Measurements from ENCODE around the gene POLN.

The POLN gene

GRCh38 chr4:2104556-2105345 lies 137.2 kb downstream of the POLN start:
- no peak for DNase-seq (ENCODE audit: low read depth)

GRCh38 chr4:2103843-2104547 lies 137.9 kb downstream of the POLN start:
- no peak for DNase-seq (ENCODE audit: low read depth)

DNA sequence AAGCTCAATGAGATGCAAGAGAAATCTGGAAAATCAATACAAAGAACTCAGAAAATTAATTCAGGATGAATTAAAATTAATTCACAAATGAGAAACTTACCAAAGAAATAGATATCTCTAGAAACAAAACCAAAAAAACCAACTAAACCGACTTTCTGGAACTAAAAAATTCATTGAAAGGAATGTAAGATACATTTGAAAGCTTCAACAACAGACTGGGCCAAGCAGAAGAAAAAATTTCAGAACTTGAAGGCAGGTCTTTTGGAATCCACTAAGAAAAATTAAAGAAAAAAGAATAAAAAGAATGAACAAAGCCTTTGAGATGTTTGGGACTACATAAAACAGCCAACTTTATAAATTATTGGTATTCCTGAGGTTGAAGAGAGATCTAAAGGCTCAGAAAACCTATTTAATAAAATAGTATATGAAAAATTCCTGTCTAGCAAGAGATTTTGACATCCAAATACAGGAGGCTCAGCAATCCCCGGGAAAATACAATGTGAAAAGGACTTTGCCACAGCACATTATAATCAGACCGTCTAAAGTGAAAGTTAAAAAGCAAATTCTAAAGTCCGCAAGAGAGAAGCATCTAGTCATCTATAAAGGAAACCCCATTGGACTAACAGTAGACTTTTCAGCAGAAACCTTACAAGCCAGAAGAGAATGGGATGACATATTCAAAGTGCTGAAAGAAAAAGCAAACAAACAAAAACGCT lies 138.6 kb downstream of the POLN start:
- DNase-seq (ENCODE audit: low read depth) = no peak

- no peak for DNase-seq (ENCODE audit: low read depth)
These were observed 139.7 kb downstream of the POLN start for GRCh38 chr4:2102045-2102883.

DNA sequence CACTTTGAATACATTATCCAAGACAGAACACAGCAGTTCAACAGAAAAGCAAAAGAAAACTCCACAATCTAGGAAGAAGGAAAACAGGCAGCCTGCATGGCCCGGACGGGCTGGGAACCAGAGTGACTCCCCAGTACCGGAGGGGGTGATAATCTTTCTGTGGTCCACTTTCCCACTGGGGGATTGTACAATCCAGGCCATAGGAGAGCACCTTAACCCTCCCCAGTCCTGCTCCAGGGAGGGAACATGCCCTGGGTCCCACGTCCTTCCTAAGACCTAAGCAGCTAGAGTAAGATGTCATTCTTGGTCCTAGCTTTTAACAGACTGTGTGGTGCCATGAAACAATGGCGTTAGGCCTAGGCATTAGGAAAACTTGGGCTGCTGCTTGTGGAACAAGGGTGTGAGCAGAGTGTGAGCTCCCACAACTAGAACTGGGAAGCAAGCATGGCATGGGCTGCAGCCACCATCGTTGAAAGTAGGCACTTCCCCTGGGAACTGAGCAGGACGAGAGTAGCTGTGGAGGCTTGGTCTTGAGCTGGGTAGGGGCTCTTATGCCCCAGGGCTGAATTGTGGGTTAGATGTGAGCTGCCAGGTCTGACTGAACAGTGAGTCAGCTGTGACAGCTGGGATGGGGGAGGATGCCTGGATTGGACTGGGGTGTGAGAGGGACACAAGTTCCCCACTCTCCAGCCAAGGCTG lies 140.4 kb downstream of the POLN start:
- DNase-seq (ENCODE audit: low read depth) = no peak

GRCh38 chr4:2096073-2096609 lies 145.8 kb downstream of the POLN start:
- DNase-seq (ENCODE audit: low read depth) = no peak

DNA sequence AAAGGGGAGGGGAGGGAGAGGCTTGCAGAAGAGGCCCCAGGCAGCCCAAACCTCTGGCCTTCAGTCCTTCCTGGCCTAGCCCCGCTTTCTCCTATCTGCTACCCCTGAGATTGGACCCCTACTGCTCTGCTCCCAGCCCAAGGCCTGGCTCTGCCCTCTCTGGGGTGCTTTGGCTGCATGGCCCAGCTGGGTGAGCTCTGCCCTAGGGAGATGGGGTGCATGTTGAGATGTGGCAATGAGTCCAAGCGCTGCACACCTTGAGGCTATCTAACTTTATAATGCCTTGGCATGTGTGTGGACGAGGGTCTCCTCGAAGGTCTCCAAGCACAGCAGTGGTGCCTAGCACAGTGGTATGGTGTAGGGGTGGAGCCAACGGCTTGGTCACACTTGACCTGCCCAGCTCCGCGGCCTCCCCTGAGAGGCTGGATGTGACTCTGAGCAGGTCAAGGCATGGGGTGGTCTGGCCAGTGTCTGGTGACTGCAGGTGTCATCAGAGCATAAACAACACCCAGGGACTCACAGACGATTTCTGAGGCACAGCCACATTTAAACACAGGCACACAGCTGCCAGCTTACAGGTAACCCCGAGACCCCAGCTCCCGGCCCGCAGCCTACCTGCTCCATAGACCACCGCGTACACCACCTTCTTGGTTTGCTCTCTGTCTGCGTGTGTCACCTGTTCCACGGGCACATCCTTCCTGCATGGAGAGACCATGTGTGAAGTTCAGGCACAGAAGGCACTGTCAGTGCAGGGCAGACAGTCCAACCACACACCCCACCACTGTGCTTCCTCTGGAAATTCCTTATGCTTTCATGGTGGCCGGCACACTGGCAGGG lies 146.5 kb downstream of the POLN start:
- no peak for DNase-seq (ENCODE audit: low read depth)

DNA sequence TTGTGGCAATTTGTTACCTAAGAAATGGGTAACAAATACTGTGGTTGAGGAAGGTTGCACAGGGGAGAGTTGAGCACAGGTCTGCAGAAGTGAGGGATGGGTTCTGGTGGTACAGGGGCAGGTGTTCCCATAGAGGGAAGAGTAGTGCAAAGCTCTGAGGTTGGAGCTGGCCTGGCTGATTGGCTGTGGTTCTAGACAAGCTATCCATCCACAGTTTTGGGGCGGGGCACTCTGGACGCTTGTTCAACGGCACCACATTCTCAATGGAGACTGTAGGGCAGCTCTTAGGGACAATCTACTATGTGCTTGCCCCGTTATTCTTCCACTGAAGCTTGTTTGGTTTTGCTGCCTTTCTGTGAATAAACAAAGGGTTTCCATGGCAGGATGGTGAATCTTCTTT lies 147.4 kb downstream of the POLN start:
- no peak for DNase-seq (ENCODE audit: low read depth)

DNA sequence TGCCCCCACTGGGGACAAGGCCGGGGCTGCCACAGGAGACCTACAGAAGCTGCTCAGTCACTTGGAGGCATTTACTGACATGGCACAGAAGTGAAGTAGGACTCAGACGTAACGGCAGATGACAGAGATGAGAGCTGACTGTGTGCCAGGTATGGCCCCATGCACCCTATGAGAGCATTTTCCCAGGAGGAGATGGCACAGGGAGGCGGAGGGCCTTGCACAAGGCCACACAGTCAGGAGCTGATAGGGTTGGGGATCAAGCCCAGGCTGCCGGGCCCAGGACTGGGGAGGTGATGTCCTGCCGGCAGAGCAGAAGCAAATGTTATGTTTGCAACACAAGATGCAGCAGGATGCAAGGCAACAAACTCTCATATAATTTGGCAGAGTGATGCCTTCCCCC lies 148.7 kb downstream of the POLN start:
- no peak for DNase-seq (ENCODE audit: low read depth)

- no peak for DNase-seq (ENCODE audit: low read depth)
These were observed 149.3 kb downstream of the POLN start for GRCh38 chr4:2092669-2093053.

DNA sequence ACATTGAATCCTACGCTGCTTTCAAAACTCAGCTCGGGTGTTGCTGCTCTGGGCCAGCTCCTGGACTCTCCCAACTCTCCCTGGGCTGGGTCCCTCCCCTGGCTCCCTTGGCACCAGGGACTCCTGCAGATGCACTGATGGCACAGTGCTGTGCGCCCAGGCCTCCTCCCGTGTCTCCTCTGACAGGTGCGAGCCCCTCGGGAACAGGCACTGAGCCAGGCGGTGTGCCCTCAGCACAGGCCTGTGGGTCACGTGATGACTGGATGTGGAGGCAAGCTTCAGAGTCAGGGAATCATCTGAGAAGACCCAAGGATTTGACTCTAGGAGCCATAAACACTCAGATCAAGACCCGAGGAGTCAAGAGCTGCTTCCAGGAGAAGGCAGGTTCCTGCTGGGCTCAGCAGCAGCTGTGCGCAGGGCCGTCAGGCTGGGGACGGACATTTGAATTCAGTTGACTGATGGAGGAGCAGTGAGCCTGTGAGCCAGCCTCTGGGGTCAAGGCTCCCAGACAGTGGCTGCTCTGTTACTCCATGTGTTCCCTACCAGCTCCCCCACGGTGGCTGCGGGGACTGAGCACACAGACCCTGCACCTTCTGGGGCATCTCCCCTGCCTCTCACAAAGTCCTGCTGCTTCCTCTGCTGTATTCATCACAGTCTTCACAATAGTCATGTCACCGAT lies 149.8 kb downstream of the POLN start:
- no peak for DNase-seq (ENCODE audit: low read depth)

DNA sequence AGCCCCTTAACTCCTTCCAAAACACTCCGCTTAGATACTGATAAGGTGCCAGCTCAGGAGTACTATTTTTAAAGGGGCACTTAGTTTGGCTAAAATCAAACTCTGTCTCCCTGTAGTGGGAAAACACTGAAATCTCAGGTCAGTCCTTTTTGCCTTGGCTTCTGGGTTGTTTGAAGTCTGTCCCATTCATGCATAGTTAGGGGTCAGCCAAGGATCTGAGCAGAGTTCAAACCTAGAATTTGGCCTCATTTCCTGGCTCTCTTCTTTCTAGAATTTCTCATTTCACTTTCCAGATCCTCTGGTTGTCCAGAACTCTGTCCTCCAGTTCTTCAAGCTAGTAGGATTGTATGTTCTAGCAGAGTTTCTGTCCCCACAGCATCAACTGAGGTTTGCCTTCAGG lies 151.3 kb downstream of the POLN start:
- no peak for DNase-seq (ENCODE audit: low read depth)

GRCh38 chr4:2089222-2089621 lies 152.7 kb downstream of the POLN start:
- no peak for DNase-seq (ENCODE audit: low read depth)

- DNase-seq (ENCODE audit: low read depth) = no peak
These were observed 154.8 kb downstream of the POLN start for GRCh38 chr4:2087170-2087569.

DNA sequence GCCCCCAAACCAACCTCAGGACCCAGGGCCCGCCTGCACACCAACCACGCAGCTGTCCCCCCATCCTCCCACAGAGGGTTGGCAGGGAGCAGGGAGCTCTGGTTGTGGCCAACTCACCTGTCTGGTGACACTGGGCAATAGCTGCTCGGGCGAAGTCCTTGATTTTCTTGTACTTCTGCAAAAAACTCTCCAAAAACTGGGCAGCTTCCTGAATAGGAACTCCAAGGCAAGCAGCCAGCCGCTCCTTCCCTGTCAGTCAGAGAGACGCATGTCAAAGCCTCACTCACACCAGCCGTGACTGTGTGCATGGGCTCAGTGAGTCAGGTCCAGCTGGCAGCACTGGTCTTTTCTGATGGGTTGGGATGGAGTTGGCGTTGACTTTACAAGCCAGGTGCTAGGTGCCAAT lies 156.4 kb downstream of the POLN start:
- no peak for DNase-seq (ENCODE audit: low read depth)

DNA sequence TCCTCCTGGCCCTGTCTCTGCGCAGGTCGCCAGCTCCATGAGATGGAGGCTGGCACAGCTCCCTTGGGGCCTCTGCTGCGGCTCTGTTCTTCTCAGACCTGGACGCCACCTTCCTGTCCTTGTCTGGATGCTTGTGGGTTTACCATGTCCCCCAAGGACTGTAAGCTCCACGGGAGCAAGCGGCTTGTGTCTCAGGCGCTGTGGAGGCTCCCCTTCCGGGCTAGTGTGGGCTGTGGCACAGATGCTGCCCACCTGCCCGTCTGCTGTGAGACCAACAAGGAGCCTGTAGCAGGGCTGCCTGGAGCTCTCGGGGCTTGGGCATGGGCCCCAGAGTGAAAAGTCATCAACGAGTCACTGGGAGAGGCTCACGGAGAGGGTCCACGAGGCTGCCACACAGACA lies 157.6 kb downstream of the POLN start:
- DNase-seq (ENCODE audit: low read depth) = no peak

DNA sequence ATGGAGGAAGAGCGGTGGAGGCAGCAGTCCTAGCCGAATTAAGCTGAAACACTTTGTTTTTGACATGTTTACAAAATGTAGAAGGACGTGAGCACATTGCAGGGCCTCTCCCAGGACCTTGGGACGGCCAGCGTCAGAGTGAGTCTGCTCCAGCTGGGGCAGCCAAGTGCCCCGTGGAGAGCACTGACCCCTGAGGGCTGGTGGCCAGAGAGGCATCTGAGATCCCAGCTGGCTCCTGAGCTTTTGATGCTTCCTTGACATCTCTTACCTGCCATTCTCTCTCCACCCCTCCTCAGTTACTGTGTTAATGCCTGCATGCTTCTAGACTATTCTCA lies 158.1 kb downstream of the POLN start:
- no peak for DNase-seq (ENCODE audit: low read depth)

DNA sequence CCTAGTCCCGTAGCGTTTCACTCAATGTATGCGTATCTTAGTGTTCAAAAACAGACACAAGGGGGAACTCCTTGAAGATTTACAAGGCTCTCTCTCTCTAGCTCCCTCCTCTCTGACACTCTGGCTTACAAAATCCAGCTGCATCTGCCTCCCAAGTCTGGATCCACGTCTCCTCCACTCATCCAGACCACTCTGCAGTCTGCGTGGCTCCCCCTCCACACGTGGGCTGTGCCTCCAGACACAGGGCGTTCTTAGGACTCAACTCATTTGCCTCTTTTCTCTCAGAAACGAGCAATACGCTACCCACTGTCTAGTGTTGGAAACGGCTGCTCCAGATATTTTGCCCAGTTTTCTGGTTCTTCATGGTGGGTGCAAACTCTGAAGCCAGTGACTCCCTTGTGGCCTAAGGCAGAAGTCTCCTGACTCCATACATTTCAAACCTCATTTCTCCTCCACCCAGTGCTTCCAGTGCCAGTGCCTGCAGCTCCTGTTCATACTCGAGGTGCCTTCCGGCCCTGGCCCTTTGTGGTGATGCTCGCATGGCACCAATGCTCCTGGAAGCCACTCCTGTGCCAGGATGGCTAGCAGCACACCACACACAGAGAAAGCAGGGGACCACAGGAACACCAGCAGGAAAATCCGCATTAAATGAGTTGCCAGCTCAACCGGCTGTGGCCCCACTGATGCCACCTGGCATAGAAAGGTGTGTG lies 158.7 kb downstream of the POLN start:
- DNase-seq (ENCODE audit: low read depth) = no peak

DNA sequence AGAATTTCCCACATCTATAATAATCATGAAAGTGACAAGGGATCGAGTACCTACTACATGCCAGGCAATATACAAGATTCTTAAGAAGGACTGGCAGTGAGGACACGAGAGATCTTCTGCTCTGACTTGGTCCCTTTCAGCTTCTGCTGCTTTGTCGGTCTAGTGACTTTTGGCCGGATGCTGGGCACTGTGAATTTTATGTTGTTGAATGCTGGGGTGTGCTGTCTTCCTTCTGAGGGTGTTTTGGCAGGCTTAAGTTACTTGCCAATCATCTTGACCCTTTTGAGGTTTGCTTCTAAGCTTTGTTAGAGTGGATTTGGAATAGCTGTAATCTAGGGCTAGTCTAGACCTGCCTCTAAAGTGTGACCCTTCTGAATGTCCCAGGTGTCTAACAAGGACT lies 159.3 kb downstream of the POLN start:
- no peak for DNase-seq (ENCODE audit: low read depth)

All from non-pigmented ciliary epithelial cell (primary cell).